Fibroblast of lung (primary cell): ENCODE results near the gene PPP1R13B. TPM values are rescaled to one million over a fixed set of nuclear protein-coding genes. Genes with fewer than 3 reads are reported as not detected.

Experiments
- DNase-seq, 2 donors: peaks; one replicate each; pipeline versions ENCODE4 v3.0.0 to v3.0.0-alpha.2; 2010; ENCODE audit warnings: low read depth in 2 of 2
- H2AFZ ChIP-seq: 2 replicates; pipeline ENCODE4 v1.5.1; 2012; ENCODE audit warnings: low read length, control low read depth, inconsistent platforms
- H3K27ac ChIP-seq: 2 replicates; pipeline ENCODE4 v1.5.1; 2011; ENCODE audit warnings: low read length, control low read depth; ENCODE audit not compliant: insufficient read depth
- H3K27me3 ChIP-seq: 2 replicates; pipeline ENCODE4 v1.5.1; 2011; ENCODE audit warnings: mild to moderate bottlenecking, low read length; ENCODE audit not compliant: control insufficient read depth, insufficient read depth
- H3K36me3 ChIP-seq: 2 replicates; pipeline ENCODE4 v1.5.1; 2011; ENCODE audit warnings: low read length; ENCODE audit not compliant: control insufficient read depth, insufficient read depth
- H3K4me1 ChIP-seq: 2 replicates; pipeline ENCODE4 v1.5.1; 2011; ENCODE audit warnings: low read length; ENCODE audit not compliant: control insufficient read depth, insufficient read depth; ENCODE audit errors: extremely low read depth
- H3K4me2 ChIP-seq: 2 replicates; pipeline ENCODE4 v1.5.1; 2011; ENCODE audit warnings: low read length, control low read depth; ENCODE audit not compliant: insufficient read depth; ENCODE audit errors: extremely low read depth
- H3K4me3 ChIP-seq, 4 experiments: fragments of 200-600 bp in 1 of 4; sonication (generic) in 1 of 4; replicated peaks in 1 of 4; 2 replicates each; pipeline ENCODE4 v1.5.1; 2011 to 2016; ENCODE audit warnings: low read length in 4 of 4, low read depth in 3 of 4, mild to moderate bottlenecking in 3 of 4, control low read depth in 2 of 4, inconsistent platforms in 1 of 4, mixed read lengths in 1 of 4; ENCODE audit not compliant: insufficient read depth in 1 of 4; ENCODE audit errors: control extremely low read depth in 1 of 4
- H3K79me2 ChIP-seq: 2 replicates; pipeline ENCODE4 v1.5.1; 2012; ENCODE audit warnings: mild to moderate bottlenecking, low read length, inconsistent platforms; ENCODE audit not compliant: control insufficient read depth, insufficient read depth
- H3K9ac ChIP-seq: 2 replicates; pipeline ENCODE4 v1.5.1; 2011; ENCODE audit warnings: mild to moderate bottlenecking, low read length, control low read depth; ENCODE audit not compliant: insufficient read depth
- H3K9me3 ChIP-seq: 2 replicates; pipeline ENCODE4 v1.5.1; 2012; ENCODE audit warnings: low read depth, low read length; ENCODE audit not compliant: control insufficient read depth, insufficient read depth
- H4K20me1 ChIP-seq: 2 replicates; pipeline ENCODE4 v1.5.1; 2011; ENCODE audit warnings: low read length; ENCODE audit not compliant: control insufficient read depth, insufficient read depth; ENCODE audit errors: extremely low read depth
- CTCF ChIP-seq, 2 donors: IDR thresholded peaks in 1 of 2; conservative IDR thresholded peaks in 1 of 2; 1 replicate in 1 of 2; 2 replicates in 1 of 2; pipeline ENCODE4 v1.5.1; 2011 to 2012; ENCODE audit warnings: low read length in 2 of 2, control low read depth in 1 of 2, inconsistent platforms in 1 of 2, low read depth in 1 of 2, mild to moderate bottlenecking in 1 of 2
- EZH2 ChIP-seq: IDR thresholded peaks from 2 replicates; pipeline ENCODE4 v1.5.1; 2012; ENCODE audit warnings: low read length, control low read depth, mild to moderate bottlenecking; ENCODE audit errors: missing control alignments
- polyA plus RNA-seq, 2 donors: library from polyadenylated mRNA; depleted of rRNA in 1 of 2; stranded (reverse) in 1 of 2; unstranded in 1 of 2; fragments of >200 nt; gene quantifications; 2 replicates each; pipeline ENCODE4 v1.2.1, GENCODE V29; 2011 to 2012; ENCODE audit warnings: missing spikeins in 1 of 2
- total RNA-seq: library from RNA; depleted of rRNA; stranded (reverse); fragments of >200 nt; gene quantifications from 2 replicates; pipeline ENCODE4 v1.2.1, GENCODE V29; 2014

PPP1R13B gene
- total and polyA plus RNA-seq, 2 donors (not counting 1 experiment from before 2014, with no cell fraction given), result 2.0 to 2.7 TPM

- TF ChIP-seq EZH2 (no peak), CTCF (conservative IDR thresholded peaks at IDR 0.05 in 1 of 2, IDR thresholded peaks at IDR 0.05 in 1 of 2; ENCODE audit: low read depth in 1 of 2, low read length in 2 of 2) (no peak)
- Histone ChIP-seq H4K20me1 (no peaks in the 10 kb centered on the region), H2AFZ (no peak overlapping the region), H3K9ac (no peak overlapping the region), H3K4me1 (no peaks in the 10 kb centered on the region), H3K79me2 (no peaks in the 10 kb centered on the region), H3K9me3 (no peaks in the 10 kb centered on the region), H3K4me2 (no peak overlapping the region), H3K27me3 (no peaks in the 10 kb centered on the region), H3K4me3 (no peak overlapping the region), H3K36me3 (no peaks in the 10 kb centered on the region), H3K27ac (no peak overlapping the region)
- DNase-seq, result no peak
Measured at GRCh38 chr14:103867020-103867419, 19.6 kb upstream of the PPP1R13B start.

GRCh38 chr14:103863245-103863644 lies 15.9 kb upstream of the PPP1R13B start:
- Histone ChIP-seq H3K4me3 (no peak overlapping the region), H3K36me3 (no peaks in the 10 kb centered on the region), H3K9me3 (no peaks in the 10 kb centered on the region), H3K27ac (no peak overlapping the region), H3K4me2 (no peak overlapping the region), H4K20me1 (no peaks in the 10 kb centered on the region), H3K9ac (no peak overlapping the region), H3K27me3 (no peaks in the 10 kb centered on the region), H3K4me1 (no peaks in the 10 kb centered on the region), H3K79me2 (no peaks in the 10 kb centered on the region), H2AFZ (no peak overlapping the region)
- DNase-seq, result no peak
- no peak for TF ChIP-seq EZH2
- TF ChIP-seq CTCF (conservative IDR thresholded peaks at IDR 0.05 in 1 of 2, IDR thresholded peaks at IDR 0.05 in 1 of 2; ENCODE audit: low read depth in 1 of 2, low read length in 2 of 2), result no peak

GRCh38 chr14:103862393-103862782 lies 15.0 kb upstream of the PPP1R13B start:
- no peaks in the 10 kb centered on the region for H3K36me3 ChIP-seq
- H3K27ac ChIP-seq, result no peak overlapping the region
- H3K27me3 ChIP-seq, result no peaks in the 10 kb centered on the region
- H3K79me2 ChIP-seq, result no peaks in the 10 kb centered on the region
- TF ChIP-seq CTCF (conservative IDR thresholded peaks at IDR 0.05 in 1 of 2, IDR thresholded peaks at IDR 0.05 in 1 of 2; ENCODE audit: low read depth in 1 of 2, low read length in 2 of 2), result no peak
- TF ChIP-seq EZH2, result no peak
- H2AFZ ChIP-seq, result no peak overlapping the region
- H3K9me3 ChIP-seq, result no peaks in the 10 kb centered on the region
- DNase-seq, result peak in 1 of 2 donors; percentile 20
- H4K20me1 ChIP-seq, result no peaks in the 10 kb centered on the region
- H3K9ac ChIP-seq, result no peak overlapping the region
- H3K4me2 ChIP-seq, result peak overlapping the region; percentile 25
- no peaks in the 10 kb centered on the region for H3K4me1 ChIP-seq
- H3K4me3 ChIP-seq, result peak overlapping the region in 1 of 4 experiments; percentile 37
